SK-N-SH treated with all-trans-retinoic acid at 6 μM for 48 hours (cell line): ENCODE results near the gene PDE7B.

Experiments used
- CSDC2 ChIP-seq: fragments of 250-450 bp; sonication (Bioruptor Pico); IDR thresholded peaks from 2 replicates; pipeline ENCODE4 v1.5.0; 2020; ENCODE audit warnings: mild to moderate bottlenecking, moderate library complexity
- ISL1 ChIP-seq: fragments of 250-450 bp; sonication (Bioruptor Pico); IDR thresholded peaks from 2 replicates; pipeline ENCODE4 v2.1.2; 2022; ENCODE audit warnings: mild to moderate bottlenecking, moderate library complexity
- ZC3H10 ChIP-seq: fragments of 250-450 bp; sonication (Bioruptor Pico); IDR thresholded peaks from 2 replicates; pipeline ENCODE4 v1.5.1; 2021; ENCODE audit warnings: mild to moderate bottlenecking, moderate library complexity
- ZFP3 ChIP-seq: fragments of 250-450 bp; sonication (Bioruptor Pico); IDR thresholded peaks from 2 replicates; pipeline ENCODE4 v1.5.0; 2020; ENCODE audit warnings: mild to moderate bottlenecking, moderate library complexity
- ZFP30 ChIP-seq: fragments of 450-650 bp; formaldehyde crosslinking; IDR thresholded peaks from 2 replicates; pipeline ENCODE4 v1.5.0; 2022; ENCODE audit warnings: mild to moderate bottlenecking, moderate library complexity
- TF ChIP-seq, protein P1 (sequence below): fragments of 250-450 bp; sonication (Bioruptor Pico); IDR thresholded peaks from 2 replicates; pipeline ENCODE4 v1.8.0; 2020; ENCODE audit warnings: mild to moderate bottlenecking, moderate library complexity, borderline replicate concordance
- TF ChIP-seq, protein P2 (sequence below): fragments of 250-450 bp; sonication (Bioruptor Pico); IDR thresholded peaks from 2 replicates; pipeline ENCODE4 v1.5.1; 2020; ENCODE audit warnings: low read depth, mild to moderate bottlenecking, moderate library complexity

DNA sequence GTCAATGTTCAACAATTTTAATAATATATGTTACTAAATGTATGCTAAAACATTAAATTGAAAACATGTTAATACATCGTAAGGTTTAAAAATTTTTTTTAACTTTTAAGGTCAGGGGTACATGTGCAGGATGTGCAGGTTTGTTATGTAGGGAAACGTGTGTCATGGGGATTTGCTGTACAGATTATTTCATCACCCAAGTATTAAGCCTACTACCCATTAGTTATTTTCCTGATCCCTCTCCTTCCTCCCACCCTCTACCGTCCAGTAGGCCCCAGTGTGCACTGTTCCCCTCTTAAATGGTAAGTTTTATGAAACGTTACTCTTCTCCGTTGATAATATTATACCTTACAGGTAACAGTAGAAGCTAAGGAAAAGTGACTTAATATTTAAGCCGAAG is 15.8 kb downstream of the PDE7B start:
- TF ChIP-seq ZC3H10 (CRISPR knock-in tag) (no peak), ZFP30 (no peak), CSDC2 (CRISPR knock-in tag) (no peak), ISL1 (no peak), ZFP3 (CRISPR knock-in tag) (no peak)
- TF ChIP-seq, protein P1, sequence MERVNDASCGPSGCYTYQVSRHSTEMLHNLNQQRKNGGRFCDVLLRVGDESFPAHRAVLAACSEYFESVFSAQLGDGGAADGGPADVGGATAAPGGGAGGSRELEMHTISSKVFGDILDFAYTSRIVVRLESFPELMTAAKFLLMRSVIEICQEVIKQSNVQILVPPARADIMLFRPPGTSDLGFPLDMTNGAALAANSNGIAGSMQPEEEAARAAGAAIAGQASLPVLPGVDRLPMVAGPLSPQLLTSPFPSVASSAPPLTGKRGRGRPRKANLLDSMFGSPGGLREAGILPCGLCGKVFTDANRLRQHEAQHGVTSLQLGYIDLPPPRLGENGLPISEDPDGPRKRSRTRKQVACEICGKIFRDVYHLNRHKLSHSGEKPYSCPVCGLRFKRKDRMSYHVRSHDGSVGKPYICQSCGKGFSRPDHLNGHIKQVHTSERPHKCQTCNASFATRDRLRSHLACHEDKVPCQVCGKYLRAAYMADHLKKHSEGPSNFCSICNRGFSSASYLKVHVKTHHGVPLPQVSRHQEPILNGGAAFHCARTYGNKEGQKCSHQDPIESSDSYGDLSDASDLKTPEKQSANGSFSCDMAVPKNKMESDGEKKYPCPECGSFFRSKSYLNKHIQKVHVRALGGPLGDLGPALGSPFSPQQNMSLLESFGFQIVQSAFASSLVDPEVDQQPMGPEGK (CRISPR knock-in tag): no peak
- TF ChIP-seq, protein P2, sequence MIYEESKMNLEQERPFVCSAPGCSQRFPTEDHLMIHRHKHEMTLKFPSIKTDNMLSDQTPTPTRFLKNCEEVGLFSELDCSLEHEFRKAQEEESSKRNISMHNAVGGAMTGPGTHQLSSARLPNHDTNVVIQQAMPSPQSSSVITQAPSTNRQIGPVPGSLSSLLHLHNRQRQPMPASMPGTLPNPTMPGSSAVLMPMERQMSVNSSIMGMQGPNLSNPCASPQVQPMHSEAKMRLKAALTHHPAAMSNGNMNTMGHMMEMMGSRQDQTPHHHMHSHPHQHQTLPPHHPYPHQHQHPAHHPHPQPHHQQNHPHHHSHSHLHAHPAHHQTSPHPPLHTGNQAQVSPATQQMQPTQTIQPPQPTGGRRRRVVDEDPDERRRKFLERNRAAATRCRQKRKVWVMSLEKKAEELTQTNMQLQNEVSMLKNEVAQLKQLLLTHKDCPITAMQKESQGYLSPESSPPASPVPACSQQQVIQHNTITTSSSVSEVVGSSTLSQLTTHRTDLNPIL (CRISPR knock-in tag): no peak
